DMS 273 (cell line): ENCODE measurements around the gene PLXNC1.
A peak's percentile ranks its signal among the peaks of the same experiment; 100 is the strongest.

ENCODE experiments used
- DNase-seq: peaks from one replicate; lab custom pipeline; 2025; ENCODE audit not compliant: unreplicated experiment; lab: John Stamatoyannopoulos, UW

Gene PLXNC1

DNA sequence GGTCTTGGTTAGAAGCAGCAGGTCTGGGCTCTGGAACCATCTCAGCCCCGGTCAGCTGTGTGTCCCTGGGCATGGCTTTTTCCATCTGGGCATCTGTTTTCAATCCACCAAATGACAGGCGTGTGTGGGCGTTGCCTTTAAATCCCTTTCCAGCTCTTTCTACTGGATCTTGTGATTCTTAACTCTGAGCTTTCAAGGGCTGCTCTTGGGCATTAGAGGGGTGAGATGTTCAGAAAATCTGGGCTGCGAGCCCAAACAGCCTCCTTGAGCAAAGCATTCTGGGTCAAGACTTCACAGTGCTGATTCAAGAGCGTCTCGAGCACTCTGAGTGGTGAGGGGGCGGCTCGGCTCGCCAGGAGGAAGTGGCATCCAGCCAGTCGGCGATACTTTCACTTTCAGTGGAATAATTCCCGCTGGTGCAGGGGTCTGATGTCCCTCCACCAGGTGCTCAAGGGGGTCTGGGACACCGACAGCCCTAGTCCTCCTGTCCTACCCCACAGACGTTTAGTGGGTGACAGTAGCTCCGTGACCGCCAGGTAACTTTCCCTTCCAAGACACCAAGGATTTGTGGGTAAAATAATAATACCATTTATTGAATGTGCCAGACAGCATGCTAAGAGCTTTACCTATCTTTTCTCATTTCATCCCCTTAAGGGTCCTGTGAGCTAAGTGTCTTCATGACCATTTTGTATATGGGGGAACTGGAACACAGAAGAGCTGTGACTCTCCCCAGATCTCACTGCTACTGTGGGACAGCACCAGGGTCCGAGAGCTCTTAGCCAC, 114.0 kb downstream of the PLXNC1 start:
- DNase-seq = peak; percentile 61

DNA sequence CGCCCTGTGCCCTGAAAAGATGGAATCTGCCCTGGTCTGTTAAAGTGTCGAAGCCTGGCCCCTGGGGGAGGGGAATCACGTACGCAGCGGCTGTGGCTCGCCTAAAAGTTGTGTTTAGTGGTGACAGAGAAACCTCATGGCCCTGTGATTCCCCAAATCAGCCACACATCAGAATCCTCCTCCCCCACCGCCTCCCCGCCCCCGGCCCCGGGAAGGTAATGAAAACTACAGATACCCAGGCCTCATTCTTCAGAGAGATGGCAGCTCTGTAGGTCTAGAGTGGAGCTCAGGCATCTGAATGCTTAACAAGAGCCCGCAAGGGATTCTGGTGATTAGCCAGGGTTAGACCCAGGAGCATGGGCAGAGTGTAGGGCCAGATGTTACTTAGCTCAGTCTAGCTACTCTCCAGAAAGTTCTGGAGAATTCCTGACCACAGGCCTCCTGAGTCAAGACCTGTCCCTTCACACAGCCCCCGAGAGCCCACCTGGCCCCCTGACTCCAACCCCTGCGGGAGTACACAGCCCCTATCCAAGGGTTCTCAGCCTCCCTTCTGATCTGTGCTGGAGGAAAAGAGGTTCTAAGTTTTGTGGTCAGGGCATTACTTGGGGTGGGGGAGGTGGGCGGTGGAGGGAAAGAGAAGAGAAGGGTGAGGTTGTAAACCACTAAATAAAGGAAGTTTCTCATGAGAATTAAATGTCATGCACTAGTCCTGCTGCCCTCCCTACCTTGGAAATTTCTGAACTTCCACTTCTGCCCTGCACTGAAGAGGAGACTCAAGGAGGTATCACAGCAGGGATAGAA, 114.8 kb downstream of the PLXNC1 start:
- no peak for DNase-seq

DNA sequence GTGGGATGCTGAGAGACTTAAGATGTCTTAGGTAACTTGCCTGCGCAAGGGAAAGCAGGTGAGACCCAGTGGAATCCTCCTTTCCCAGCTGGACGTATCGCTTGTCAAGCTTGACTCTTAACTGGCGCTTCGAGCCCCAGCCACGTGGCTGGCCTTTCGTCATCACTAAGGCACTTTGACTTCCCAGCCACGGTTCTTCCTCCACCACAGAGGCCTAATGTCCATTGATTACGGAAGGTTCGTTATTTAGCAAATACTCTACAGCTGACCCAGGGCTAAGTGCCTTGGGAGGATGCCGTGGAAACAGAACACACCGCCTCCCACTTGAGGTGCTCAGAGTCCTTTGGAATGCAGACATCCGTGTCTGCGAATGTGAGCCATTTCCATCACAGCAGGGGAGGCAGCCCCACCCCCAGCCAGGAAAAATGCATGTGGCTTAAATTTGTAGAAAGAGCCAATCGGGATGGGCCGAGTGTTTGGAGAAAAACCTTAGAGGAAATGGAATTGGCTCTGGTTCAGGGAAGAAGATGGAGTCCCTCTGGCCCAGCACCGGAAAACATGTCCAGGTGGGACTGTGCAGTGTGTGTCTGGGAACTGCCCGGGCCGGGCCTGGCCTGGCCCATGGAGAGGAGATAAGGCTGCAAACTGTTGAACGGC, 115.7 kb downstream of the PLXNC1 start:
- no peak for DNase-seq

DNA sequence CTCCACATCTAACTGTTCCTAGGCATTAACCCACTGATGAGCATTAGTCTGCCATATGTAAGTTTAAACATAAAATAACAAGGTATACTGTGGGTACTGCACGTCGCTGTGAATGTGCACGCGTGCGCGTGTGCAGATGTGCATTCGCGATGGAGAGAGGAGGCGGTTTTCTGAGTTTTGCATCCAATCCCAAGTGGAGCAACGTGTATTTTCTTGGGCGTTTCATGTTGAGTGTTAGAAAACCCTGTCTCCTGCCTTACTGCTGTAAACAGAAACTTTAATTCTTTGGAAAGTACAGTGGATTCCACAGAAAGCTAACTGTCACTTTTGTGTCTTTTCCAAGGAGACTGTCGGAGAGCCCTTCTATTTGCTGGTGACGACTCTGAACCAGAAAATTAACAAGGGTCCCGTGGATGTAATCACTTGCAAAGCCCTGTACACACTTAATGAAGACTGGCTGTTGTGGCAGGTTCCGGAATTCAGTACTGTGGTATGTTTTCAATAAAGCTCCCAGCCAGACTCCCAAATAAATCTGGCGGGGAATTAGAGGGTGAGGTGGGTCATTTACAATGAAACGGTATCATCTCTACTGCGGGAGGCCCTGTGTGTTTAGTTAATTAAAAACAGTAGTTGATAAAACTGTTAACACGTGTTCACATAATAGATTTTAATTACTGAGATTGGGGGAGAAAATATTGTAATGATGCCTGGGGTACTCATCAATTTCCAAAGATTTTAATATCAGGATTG, 116.5 kb downstream of the PLXNC1 start:
- DNase-seq = no peak

DNA sequence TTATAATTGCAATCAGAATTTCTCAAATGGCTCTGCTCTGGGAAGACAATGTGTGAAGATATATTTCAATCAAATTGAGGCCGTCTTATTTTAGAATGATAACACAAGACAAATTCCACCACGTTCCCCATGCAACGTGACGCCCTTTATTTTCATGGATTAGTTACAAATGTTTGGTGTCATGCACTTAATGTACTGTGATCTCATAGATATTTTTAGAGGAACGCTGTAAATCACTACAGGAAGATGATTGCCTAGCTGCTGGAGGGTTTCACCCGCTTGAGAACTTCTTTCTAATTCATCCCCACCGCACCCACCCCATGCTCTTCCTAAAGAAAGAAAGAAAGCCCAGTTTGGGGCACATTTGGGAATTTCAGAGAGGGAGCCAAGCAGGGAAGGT, 117.2 kb downstream of the PLXNC1 start:
- DNase-seq = no peak

DNA sequence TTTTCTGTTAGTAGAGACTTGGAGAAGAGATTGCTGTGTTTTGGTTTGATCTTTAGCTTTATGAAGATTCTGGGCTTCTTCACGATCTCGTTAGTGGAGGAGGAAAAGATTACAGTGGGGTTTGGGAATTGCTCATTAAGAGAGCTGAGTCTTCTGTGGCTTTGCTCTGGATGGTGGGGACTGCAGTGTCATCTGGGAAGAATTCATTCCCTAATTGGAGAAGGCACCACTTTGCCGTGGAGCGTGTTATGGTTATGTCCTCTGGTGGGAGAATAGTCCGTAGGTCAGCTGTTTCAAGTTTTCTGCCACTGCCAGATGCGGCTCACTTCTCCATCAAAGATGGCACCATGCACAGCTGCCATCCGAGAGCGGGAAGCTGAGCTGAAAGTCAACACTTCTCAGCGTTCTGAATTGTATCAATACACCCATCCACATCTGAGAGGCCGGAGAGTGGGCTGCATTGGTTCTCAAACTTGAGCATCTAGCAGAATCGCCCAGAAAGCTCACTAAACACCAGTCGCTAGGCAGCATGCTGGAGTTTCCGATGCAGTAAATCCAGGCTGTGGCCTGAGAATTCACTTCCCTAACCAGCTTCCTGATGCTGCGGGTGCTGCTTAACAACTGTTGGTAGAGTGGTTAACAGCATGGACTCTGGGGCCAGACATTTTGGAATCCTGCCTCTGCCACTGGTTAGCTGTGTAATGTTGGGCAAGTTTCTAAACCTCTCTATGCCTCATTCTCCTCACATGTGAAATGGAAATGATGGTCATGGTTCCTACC, 117.8 kb downstream of the PLXNC1 start:
- no peak for DNase-seq

DNA sequence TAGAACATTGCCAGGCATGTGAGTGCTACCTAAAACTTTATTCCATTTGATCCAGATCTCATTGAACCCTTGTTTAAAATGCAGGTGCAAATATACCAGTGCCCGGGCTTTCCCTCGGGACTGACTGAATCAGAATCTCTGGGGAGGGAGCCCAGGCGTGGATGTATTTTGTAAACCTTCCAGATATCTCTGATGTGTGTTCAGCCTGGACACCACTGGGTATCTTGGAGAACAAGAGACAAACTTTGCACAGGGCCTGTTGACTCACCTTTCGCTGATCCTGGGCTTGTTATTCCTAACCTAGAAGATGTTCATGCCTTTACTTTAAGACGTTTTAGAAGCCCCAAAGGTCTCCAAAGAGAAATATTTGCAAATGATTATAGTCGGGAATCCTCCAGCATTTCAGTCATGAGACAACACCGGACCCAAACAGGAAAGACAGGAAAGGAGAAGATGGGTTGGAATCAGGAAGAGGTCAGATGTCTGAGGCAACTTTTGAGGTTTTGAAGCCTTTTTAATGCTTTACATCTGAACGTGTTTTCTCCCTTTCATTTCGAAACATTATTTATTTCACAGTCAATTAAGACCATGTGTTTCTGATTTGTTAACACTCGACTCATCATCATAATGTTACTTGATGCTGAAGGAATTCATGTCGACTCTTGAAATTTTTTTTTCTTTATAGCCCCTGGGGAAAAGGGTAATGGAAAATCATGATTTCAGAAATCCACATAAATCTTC, 118.6 kb downstream of the PLXNC1 start:
- DNase-seq = no peak

DNA sequence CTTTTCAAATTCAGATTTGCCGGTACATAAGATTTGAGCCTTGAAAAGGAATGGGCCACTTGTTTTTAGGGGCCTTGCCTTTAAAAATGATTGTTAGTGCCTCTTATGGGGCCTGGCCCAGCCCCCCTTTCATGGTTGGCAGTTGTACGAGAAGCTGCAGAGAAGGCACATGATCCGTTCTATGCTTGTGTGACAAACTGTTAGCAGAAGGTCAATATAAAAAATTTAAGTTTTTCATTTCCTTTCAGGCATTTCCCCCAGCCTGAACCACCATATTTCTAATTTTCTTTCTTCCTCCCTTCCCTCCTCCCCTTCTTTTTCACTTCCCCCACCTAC, 119.1 kb downstream of the PLXNC1 start:
- no peak for DNase-seq

DNA sequence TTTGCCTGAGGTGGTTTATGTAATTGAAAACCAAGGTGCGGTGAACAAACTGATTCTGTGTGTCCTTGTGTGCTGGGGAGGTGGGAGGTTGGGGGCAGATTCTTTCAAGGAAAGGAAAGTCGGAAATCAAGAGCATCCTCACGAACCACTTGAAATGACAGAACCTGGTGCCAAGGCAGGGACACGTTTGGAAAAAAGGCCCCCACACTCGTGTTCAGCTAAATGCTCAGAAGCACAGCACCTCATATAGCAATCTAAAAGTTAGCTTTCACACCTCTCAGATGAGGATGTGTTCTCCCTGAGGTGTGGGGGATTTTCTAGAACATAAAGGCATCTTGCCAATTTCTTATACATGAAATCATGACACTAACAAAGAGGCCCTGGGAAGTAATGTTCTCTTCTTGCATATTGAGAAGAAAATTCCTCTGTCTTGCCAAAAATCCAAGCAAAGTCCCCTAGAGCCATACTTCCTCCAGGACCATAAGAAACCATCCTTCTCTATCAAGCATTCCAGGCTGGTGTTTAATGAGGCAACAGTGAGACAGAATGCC, 119.6 kb downstream of the PLXNC1 start:
- DNase-seq = no peak

DNA sequence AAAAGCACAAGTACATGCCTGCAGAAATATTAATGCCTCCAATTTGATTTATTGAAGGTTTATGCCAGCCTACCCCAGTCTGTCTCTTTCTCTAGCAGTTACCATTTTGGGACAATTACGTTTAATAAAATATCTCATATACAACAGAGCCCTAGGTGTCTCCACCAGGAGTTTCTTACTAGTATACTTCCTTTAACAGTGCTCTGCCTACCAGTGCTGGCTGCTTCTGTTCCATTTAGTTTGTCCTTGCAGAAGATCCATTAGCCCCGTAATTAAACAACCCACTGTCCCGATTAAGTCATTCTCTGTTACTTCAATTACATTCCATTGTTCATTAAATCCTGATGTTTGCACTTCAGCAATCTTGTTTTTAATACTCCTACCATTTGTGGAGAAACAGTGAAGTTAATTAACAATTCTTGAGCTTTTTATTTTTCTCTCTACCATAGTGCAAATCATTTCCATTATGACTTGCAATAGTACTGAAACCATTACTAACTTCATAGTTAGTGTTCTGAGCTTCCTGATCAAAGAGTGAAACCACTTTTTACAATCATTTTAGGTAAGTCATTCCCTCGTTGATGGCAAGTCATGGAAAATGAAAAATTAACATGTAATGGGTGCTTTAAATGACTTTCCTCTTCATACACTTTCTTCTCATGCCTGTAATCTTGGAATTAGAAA, 121.1 kb downstream of the PLXNC1 start:
- no peak for DNase-seq

DNA sequence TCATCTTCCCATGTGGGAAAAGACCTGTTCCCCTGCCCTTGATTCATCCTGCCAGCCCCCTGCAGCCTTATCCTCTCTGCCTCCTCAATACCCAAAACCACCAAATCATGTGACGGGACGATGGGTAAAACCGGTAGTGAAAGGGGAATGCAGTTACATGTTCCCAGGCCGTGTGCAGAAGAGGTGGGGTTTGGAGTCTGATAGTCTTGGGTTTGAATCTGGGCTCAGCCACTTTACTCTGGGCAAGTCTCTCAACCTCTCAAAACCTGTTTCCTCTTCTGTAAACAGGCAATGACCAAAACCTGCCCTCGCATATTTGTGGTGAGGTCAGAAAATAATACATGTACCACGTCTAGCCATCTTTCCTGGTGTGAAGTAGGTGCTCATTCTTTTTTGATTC, 123.0 kb downstream of the PLXNC1 start:
- no peak for DNase-seq

DNA sequence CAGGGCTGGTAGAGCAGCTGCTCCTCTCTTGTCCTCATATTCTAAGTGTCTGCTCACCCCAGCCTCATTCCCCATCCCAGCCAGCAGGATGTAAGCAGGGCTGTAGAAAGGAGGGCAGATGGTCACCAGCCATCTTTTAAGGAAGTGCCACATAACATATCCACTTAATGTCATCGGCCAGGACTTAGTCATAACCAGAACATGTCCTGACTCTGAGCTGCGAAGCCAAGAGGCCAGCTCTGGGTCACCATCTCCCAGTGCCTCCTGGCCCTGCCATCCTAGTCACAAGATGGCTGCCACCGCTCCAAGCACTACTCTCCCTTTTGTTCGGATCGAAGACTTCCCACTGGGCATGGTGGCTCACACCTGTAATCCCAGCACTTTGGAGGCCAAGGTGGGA, 123.9 kb downstream of the PLXNC1 start:
- DNase-seq = no peak

DNA sequence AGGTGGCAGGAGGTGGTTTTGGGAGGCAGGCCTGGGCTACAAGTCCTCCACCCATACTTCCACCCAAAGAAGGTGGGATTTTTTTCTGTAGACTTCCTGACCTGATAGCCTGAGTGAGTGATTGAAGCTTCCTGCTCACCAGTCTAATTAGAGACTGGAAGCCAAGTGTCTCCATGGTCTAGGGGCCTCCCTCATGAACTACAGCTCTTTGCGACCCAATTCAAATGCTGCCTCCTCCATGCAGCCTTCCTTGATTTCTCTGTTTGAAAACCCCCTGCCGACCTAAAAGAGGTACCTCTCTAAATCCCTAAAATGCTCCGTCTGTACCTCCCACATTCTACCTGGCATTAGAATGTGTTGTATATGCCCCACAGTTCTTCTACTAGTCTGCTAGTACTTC, 124.9 kb downstream of the PLXNC1 start:
- no peak for DNase-seq

DNA sequence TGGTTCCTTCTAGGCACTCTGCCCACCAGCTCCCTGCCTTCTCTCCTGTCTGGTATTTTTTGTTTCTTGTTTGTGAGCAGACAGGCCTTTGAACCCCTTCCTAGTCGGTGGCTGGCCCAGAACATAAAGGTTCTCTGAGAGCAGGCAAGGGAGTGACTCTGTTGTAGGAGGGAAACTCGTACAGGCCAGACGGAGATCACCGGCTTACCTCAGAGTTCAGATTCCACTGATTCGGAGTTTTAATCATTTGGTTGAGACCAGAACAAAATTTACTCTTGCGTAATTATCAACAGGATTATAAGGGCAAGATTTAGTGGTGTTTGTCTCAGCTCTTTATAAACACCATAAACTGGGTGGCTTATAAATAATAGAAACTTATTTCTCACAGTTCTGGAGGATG, 128.3 kb downstream of the PLXNC1 start:
- DNase-seq = no peak

DNA sequence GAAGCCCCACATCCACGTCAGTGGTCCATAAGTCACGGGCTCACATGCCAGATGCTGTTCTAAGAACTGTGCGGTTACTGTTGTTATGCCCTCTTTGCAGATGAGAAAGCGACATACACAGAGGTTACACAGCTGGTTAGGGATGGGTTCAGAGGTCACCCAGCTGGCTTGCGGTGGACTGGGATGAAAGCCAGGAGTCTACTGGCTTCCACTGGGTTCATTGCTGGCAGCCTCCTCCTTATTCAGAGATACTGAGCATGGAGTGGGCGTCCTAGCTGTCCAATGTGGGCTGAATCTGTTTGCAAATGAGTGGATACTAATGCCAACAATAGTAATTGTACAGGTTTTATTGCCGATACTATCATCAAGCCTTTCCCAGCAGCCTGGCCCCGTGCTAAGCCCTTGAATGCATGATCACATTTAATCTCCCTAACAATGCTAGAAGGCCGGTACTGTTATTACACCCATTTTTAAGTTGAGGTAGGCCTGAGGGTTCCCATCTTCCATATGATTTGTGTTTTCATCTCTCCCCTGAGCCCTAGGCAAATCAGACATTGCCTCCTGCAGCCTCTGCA, 129.1 kb downstream of the PLXNC1 start:
- no peak for DNase-seq

DNA sequence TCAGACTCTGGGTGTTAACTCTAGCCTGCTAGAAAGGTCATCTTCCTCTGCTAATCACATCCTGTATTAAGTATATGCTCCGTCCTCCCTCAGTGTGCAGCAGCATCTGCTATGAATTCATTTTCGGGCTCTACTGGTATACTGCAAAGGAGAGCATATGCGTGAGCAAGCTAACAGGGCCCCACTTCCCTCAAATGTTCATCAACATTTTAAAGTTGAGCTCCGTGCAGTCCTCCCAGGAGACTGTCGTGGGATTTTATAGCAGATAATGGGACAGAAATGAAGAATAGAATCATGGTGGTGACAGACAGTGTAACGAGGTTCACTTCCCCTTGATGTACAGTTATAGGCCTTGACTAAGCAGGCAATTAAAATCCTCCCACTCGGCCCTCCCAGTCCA, 131.7 kb downstream of the PLXNC1 start:
- no peak for DNase-seq

DNA sequence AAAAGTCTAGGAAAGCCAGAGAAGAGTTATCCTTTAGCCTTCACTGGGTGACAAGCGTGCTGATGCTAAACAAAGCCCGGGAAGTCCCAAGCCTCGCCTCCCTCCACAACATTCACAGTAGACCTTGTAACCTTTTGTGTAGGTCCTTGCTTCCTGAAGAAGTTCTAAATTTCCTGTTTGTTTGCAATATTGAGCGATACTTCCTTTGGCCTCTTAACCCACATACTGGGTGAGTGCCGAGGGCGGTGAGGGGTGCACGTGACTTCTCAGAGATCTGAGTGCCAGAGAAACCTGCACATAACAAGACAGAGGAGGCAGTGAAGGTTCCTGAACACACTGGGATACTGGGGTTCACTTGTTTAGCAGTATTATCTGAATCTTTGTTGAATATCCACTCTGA, 134.3 kb downstream of the PLXNC1 start:
- no peak for DNase-seq

DNA sequence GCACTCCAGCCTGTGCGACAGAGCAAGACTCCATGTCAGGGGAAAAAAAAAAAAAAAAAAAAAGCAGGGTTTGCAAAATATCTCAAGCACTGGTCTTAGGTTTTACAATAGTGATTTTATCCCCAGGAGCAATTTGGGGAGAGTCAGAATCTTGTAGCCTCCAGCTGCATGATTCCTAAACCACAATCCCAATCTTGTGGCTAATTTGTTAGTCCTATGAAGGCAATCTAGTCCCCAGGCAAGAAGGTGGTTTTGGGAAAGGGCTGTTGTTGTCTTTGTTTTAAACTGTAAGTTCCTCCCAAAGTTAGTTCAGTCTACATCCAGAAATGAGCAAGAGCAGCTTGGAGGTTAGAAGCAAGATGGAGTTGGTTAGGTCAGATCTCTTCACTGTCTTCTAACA, 135.7 kb downstream of the PLXNC1 start:
- no peak for DNase-seq

DNA sequence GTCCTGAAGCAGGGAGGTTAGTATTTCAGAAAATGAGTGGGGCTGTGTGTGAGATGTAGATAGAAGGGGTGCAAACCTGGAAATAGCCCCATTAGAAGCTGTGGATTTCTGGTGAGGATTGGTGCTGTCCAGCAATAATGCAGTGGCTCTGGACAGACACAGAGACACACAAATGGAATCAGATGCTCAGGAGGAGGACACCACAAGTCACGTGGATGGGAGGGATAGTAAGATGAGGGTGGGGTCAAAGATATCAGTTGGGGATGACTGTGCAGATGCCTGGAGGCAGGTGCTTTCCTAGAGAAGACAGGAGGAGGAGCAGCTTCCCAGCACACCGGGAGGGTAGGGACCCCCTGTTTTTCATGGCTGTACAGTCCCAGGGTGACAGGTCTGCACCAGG, 136.5 kb downstream of the PLXNC1 start:
- no peak for DNase-seq
